Keratinocyte (primary cell): ENCODE results near the gene GRIA2. TPM values are rescaled to one million over a fixed set of nuclear protein-coding genes. Genes with fewer than 3 reads are reported as not detected.

ENCODE experiments used
- DNase-seq: peaks from one replicate; pipeline ENCODE4 v3.0.0-alpha.2; 2011; ENCODE audit warnings: low read depth, missing footprints, low spot score
- FAIRE-seq: peaks from 2 replicates; lab custom pipeline; 2011; peaks lifted over from hg19 to GRCh38; lab: Jason Lieb, UNC
- H2AFZ ChIP-seq: 2 replicates; pipeline ENCODE4 v1.6.0; 2012; ENCODE audit warnings: low read length, control low read depth, inconsistent platforms; ENCODE audit not compliant: control insufficient read depth
- H3K27ac ChIP-seq: 2 replicates; pipeline ENCODE4 v1.5.1; 2011; ENCODE audit warnings: low read length; ENCODE audit not compliant: control insufficient read depth, insufficient read depth
- H3K27me3 ChIP-seq: 3 replicates; pipeline ENCODE4 v1.6.0; 2011; ENCODE audit warnings: low read length; ENCODE audit not compliant: control insufficient read depth, insufficient read depth; ENCODE audit errors: extremely low read depth
- H3K36me3 ChIP-seq, 2 experiments: 2 replicates in 1 of 2; 3 replicates in 1 of 2; pipeline ENCODE4 v1.5.1; 2011; ENCODE audit warnings: low read length in 2 of 2, mild to moderate bottlenecking in 1 of 2; ENCODE audit not compliant: control insufficient read depth in 2 of 2, insufficient read depth in 2 of 2; ENCODE audit errors: extremely low read depth in 1 of 2
- H3K4me1 ChIP-seq: 3 replicates; pipeline ENCODE4 v1.5.1; 2011; ENCODE audit warnings: low read length; ENCODE audit not compliant: control insufficient read depth, insufficient read depth; ENCODE audit errors: extremely low read depth
- H3K4me2 ChIP-seq: 3 replicates; pipeline ENCODE4 v1.6.0; 2011; ENCODE audit warnings: low read depth, low read length; ENCODE audit not compliant: control insufficient read depth, insufficient read depth; ENCODE audit errors: extremely low read depth
- H3K4me3 ChIP-seq, 3 experiments: fragments of 200-600 bp in 1 of 3; sonication (generic) in 1 of 3; 2 replicates in 2 of 3; 3 replicates in 1 of 3; pipeline ENCODE4 v1.5.1; 2011 to 2016; ENCODE audit warnings: low read length in 3 of 3, mild to moderate bottlenecking in 3 of 3, control low read depth in 2 of 3, inconsistent platforms in 1 of 3, low read depth in 1 of 3, mixed read lengths in 1 of 3, mixed run types in 1 of 3, moderate library complexity in 1 of 3; ENCODE audit not compliant: control insufficient read depth in 2 of 3, insufficient read depth in 2 of 3; ENCODE audit errors: extremely low read depth in 1 of 3
- H3K79me2 ChIP-seq: 2 replicates; pipeline ENCODE4 v1.6.0; 2012; ENCODE audit warnings: low read length; ENCODE audit not compliant: control insufficient read depth, insufficient read depth
- H3K9ac ChIP-seq: 3 replicates; pipeline ENCODE4 v1.6.0; 2011; ENCODE audit warnings: low read length; ENCODE audit not compliant: control insufficient read depth, insufficient read depth; ENCODE audit errors: extremely low read depth
- H3K9me1 ChIP-seq: 3 replicates; pipeline ENCODE4 v1.6.0; 2011; ENCODE audit warnings: low read length; ENCODE audit not compliant: control insufficient read depth, insufficient read depth; ENCODE audit errors: extremely low read depth
- H3K9me3 ChIP-seq: 2 replicates; pipeline ENCODE4 v1.5.1; 2012; ENCODE audit warnings: low read depth, low read length; ENCODE audit not compliant: control insufficient read depth
- H4K20me1 ChIP-seq: 3 replicates; pipeline ENCODE4 v1.6.0; 2011; ENCODE audit warnings: low read length; ENCODE audit not compliant: control insufficient read depth, insufficient read depth; ENCODE audit errors: extremely low read depth
- CTCF ChIP-seq, 3 experiments: IDR thresholded peaks in 1 of 3; conservative IDR thresholded peaks in 1 of 3; optimal IDR thresholded peaks in 1 of 3; 2 replicates in 2 of 3; 3 replicates in 1 of 3; pipeline versions ENCODE3 to v1.5.1; 2011; ENCODE audit warnings: low read length in 3 of 3, mild to moderate bottlenecking in 3 of 3, moderate library complexity in 2 of 3, control low read depth in 1 of 3, inconsistent platforms in 1 of 3; ENCODE audit not compliant: insufficient read depth in 2 of 3; ENCODE audit errors: extremely low read depth in 1 of 3
- EZH2 ChIP-seq: IDR thresholded peaks from one replicate; pipeline ENCODE4 v1.6.1; 2012; ENCODE audit warnings: inconsistent platforms, mild to moderate bottlenecking, low read length, moderate library complexity
- dilution Hi-C: fragments of 300-500 bp; cut with MboI; formaldehyde crosslinking; loops from one replicate; pipeline ENCODE4 v1.7.0; 2020; ENCODE audit warnings: low sequenced_read_pairs; ENCODE audit not compliant: extremely low pct_ligation_motif_present
- polyA plus RNA-seq, 5 experiments: library from polyadenylated mRNA; depleted of rRNA in 3 of 5; stranded (reverse) in 3 of 5; stranded (forward) in 1 of 5; unstranded in 1 of 5; fragments of >200 nt; gene quantifications; 1 replicate in 1 of 5; 2 replicates in 3 of 5; 3 replicates in 1 of 5; pipeline versions ENCODE4 v1.2.1 to v1.2.3, GENCODE V29; 2011 to 2012; ENCODE audit warnings: missing spikeins in 2 of 5, low read depth in 1 of 5, low replicate concordance in 1 of 5

The GRIA2 gene
- polyA plus RNA-seq, 1 donor (not counting 4 experiments of a cell fraction or from before 2014, with no cell fraction given), result not detected

- Histone ChIP-seq H4K20me1 (no peaks in the 10 kb centered on the region), H3K9me3 (no peaks in the 10 kb centered on the region), H3K79me2 (no peaks in the 10 kb centered on the region), H3K36me3 (no peaks in the 10 kb centered on the region), H3K9me1 (no peaks in the 10 kb centered on the region), H3K4me2 (no peak overlapping the region), H3K9ac (no peak overlapping the region), H3K27me3 (no peaks in the 10 kb centered on the region), H3K4me3 (no peak overlapping the region), H2AFZ (no peak overlapping the region), H3K27ac (no peak overlapping the region), H3K4me1 (no peaks in the 10 kb centered on the region)
- FAIRE-seq, result no peak
- no peak for DNase-seq
- dilution Hi-C loops, result no loop called here
- TF ChIP-seq EZH2 (no peak), CTCF (optimal IDR thresholded peaks at IDR 0.05 in 1 of 3, IDR thresholded peaks at IDR 0.05 in 1 of 3, conservative IDR thresholded peaks at IDR 0.05 in 1 of 3; ENCODE audit: extremely low read depth in 1 of 3, insufficient read depth in 2 of 3, low read length in 3 of 3) (no peak)
Measured at GRCh38 chr4:157290622-157291021, 70.1 kb downstream of the GRIA2 start.

- no peak overlapping the region for H3K9ac ChIP-seq
- H3K4me2 ChIP-seq, result no peak overlapping the region
- TF ChIP-seq EZH2 (no peak), CTCF (optimal IDR thresholded peaks at IDR 0.05 in 1 of 3, IDR thresholded peaks at IDR 0.05 in 1 of 3, conservative IDR thresholded peaks at IDR 0.05 in 1 of 3; ENCODE audit: extremely low read depth in 1 of 3, insufficient read depth in 2 of 3, low read length in 3 of 3) (no peak)
- no peak overlapping the region for H2AFZ ChIP-seq
- dilution Hi-C loops, result no loop called here
- no peak overlapping the region for H3K27ac ChIP-seq
- no peaks in the 10 kb centered on the region for H3K27me3 ChIP-seq
- H3K9me3 ChIP-seq, result no peaks in the 10 kb centered on the region
- no peak for DNase-seq
- no peaks in the 10 kb centered on the region for H3K79me2 ChIP-seq
- H3K36me3 ChIP-seq, result no peaks in the 10 kb centered on the region
- no peaks in the 10 kb centered on the region for H3K9me1 ChIP-seq
- no peaks in the 10 kb centered on the region for H3K4me1 ChIP-seq
- no peak overlapping the region for H3K4me3 ChIP-seq
- no peaks in the 10 kb centered on the region for H4K20me1 ChIP-seq
- no peak for FAIRE-seq
Measured at GRCh38 chr4:157291071-157291470, 70.5 kb downstream of the GRIA2 start.
